Activated CD8-positive, alpha-beta memory T cell treated with anti-CD3 and anti-CD28 coated beads for 36 hours (primary cell): ENCODE results near the gene NMNAT2. TPM values are rescaled to one million over a fixed set of nuclear protein-coding genes. Genes with fewer than 3 reads are reported as not detected.

Experiments
- CTCF ChIA-PET: fragments of 350-600 bp; sonication (Branson Sonifier 250); formaldehyde crosslinking; loops from one replicate; lab custom pipeline; 2021; ENCODE audit warnings: antibody characterized with exemption; lab: Charles Lee
- POLR2A ChIA-PET: fragments of 350-600 bp; sonication (Branson Sonifier 250); formaldehyde crosslinking; loops from one replicate; lab custom pipeline; 2021; ENCODE audit warnings: antibody characterized with exemption; lab: Charles Lee
- total RNA-seq, 2 experiments: library from RNA; stranded (reverse); gene quantifications; one replicate each; pipeline ENCODE4 v1.2.3, GENCODE V29; 2021

Gene NMNAT2
- total RNA-seq, 2 experiments from 2014 or later, result not detected

GRCh38 chr1:183210681-183211080, 207.5 kb downstream of the NMNAT2 start:
- ChIA-PET POLR2A (no interaction called here), CTCF (no interaction called here)

- ChIA-PET CTCF (no interaction called here), POLR2A (no interaction called here)
Observed at GRCh38 chr1:183209533-183210158, 208.5 kb downstream of the NMNAT2 start.

- CTCF ChIA-PET, result no interaction called here
- POLR2A ChIA-PET, result no interaction called here
Observed at GRCh38 chr1:183206538-183207122, 211.6 kb downstream of the NMNAT2 start.

GRCh38 chr1:183205196-183205781, 212.9 kb downstream of the NMNAT2 start:
- CTCF ChIA-PET, result interaction anchor here (0.5 kb wide), 1 partner anchor 298 kb away, joined by 3 read pairs; no protein-coding TSS in a partner anchor

GRCh38 chr1:183203094-183203493, 215.1 kb downstream of the NMNAT2 start:
- ChIA-PET POLR2A (no interaction called here), CTCF (interaction anchor here (0.7 kb wide), 1 partner anchor 70 kb away, joined by 4 read pairs; no protein-coding TSS in a partner anchor)

More at GRCh38 chr1:183205196-183205781, 212.9 kb downstream of the NMNAT2 start:
- POLR2A ChIA-PET, result no interaction called here

- ChIA-PET POLR2A (no interaction called here), CTCF (no interaction called here)
Observed at GRCh38 chr1:183200451-183200850, 217.7 kb downstream of the NMNAT2 start.

- ChIA-PET CTCF (no interaction called here), POLR2A (no interaction called here)
Observed at GRCh38 chr1:183199304-183199703, 218.9 kb downstream of the NMNAT2 start.

- POLR2A ChIA-PET, result no interaction called here
Observed at GRCh38 chr1:183198463-183198862, 219.7 kb downstream of the NMNAT2 start.

More at GRCh38 chr1:183198463-183198862, 219.7 kb downstream of the NMNAT2 start:
- CTCF ChIA-PET, result no interaction called here

Other genes with a start within 250 kb of the NMNAT2 start
- gene LAMC2, start 232.1 kb downstream of the NMNAT2 start, total RNA-seq, result not detected
- 10 to 100 TPM; 72.3 to 75.9 TPM for gene SMG7, start 54.1 kb upstream of the NMNAT2 start, total RNA-seq
- 1 to 10 TPM; 2.0 to 2.7 TPM for gene NCF2, start 172.1 kb upstream of the NMNAT2 start, total RNA-seq
- 100 to 1,000 TPM; 131 to 137 TPM for gene ARPC5, start 217.4 kb upstream of the NMNAT2 start, total RNA-seq
- not detected for gene APOBEC4, start 234.9 kb upstream of the NMNAT2 start, total RNA-seq